Activated T-helper 1 cell treated with anti-CD3 and anti-CD28 coated beads, Interleukin-12 subunit alpha, Interleukin-12 subunit beta, Interleukin-2, Interleukin-4 antibody, amounts not matched to agents 30 ng/mL and 10 ng/mL and 1 ng/mL, durations not matched to agents 14 hours and 24 hours and 36 hours (primary cell): Measurements from ENCODE around the gene SLC33A1. TPM values are rescaled to one million over a fixed set of nuclear protein-coding genes. Genes with fewer than 3 reads are reported as not detected.
"Not testable (repeated sequence)": the region's sequence is repeated elsewhere in the genome, so short reads cannot be mapped to it uniquely, and the experiment has no call there.

ENCODE experiments used
- DNase-seq: peaks from one replicate; pipeline ENCODE4 v3.0.0; 2021; ENCODE audit warnings: low spot score
- H3K27ac Mint-ChIP-seq: one replicate; pipeline ENCODE4 v1.8.0; 2021; ENCODE audit warnings: mild to moderate bottlenecking, mixed read lengths
- H3K27me3 Mint-ChIP-seq: one replicate; pipeline ENCODE4 v1.8.0; 2022; ENCODE audit warnings: mild to moderate bottlenecking, moderate library complexity, mixed read lengths; ENCODE audit not compliant: insufficient read depth
- H3K36me3 Mint-ChIP-seq: one replicate; pipeline ENCODE4 v1.8.0; 2021; ENCODE audit warnings: low read depth, mixed read lengths
- H3K4me1 Mint-ChIP-seq: one replicate; pipeline ENCODE4 v1.8.0; 2021; ENCODE audit warnings: low read depth, mixed read lengths
- H3K4me3 Mint-ChIP-seq: one replicate; pipeline ENCODE4 v1.8.0; 2021; ENCODE audit warnings: mild to moderate bottlenecking, moderate library complexity, mixed read lengths
- H3K9me3 Mint-ChIP-seq: one replicate; pipeline ENCODE4 v1.8.0; 2021; ENCODE audit warnings: mixed read lengths
- intact Hi-C: fragments of 100-400 bp; cut with micrococcal nuclease; formaldehyde crosslinking; loops from one replicate; pipeline ENCODE4 v1.15.1; 2024
- total RNA-seq: library from RNA; stranded (reverse); gene quantifications from 2 replicates; pipeline ENCODE4 v1.2.3, GENCODE V29; 2022

The SLC33A1 gene
- total RNA-seq, 1 donor from 2014 or later = 27.4 TPM

DNA sequence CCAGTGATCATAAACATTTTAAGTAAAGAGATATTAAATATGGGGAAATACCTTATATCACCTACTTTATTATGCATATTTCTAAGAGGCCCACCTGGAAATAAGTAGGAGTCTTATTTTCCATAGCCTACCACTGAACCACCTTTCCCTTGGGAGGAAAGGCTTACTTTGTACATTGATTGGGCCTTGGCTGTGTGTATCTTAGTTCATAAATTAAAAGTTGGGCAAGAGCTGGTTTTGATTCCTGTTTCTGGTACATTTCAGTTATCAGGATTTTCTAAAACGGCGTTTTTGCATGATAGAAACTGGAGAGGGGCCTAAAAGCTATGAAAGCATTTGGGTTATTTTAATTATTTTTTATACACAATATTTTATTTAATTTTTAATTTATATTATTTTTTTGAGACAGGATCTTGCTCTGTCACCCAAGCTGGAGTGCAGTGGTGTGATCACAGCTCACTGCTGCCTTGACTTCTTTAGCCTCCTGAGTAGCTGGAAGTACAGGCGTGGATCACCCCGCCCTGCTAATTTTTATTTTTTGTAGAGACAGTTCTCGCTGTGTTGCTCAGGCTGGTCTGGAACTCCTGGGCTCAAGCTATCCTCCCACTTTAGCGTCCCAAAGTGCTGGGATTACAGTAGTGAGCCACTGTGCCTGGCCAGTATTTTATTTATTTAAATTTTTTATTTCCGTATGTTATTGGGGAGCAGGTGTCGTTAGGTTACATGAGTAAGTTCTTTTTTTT lies 18.8 kb upstream of the SLC33A1 start:
- no peak overlapping the region for H3K27ac Mint-ChIP-seq

DNA sequence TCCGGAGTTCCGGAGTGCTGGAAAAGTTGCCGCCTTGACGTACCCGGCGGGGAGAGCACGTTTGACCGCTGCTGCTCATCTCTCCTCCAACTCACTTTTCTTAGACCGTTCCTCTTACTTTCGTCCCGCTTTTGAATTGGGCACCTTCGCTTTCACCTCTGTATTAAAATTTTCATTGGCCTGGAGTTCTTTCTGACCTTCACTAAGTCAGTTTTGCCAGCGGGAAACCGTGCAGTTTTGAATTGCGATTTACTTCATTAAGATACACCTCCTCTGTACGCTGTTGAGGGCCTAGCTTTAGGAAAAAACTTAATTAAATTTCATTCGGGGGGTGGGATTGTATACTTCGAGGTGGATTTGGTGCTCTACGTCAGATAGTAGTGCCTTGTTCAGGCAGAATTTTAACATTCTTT lies 17.5 kb upstream of the SLC33A1 start:
- Mint-ChIP-seq H3K4me3 (peak overlapping the region; percentile 98), H3K27ac (peak overlapping the region; percentile 96), H3K36me3 (peaks cover 5% of the 10 kb centered on the region), H3K9me3 (no peaks in the 10 kb centered on the region), H3K4me1 (peaks cover 26% of the 10 kb centered on the region), H3K27me3 (no peaks in the 10 kb centered on the region)
- intact Hi-C loops = loop anchor here (1.0 to 5.0 kb wide), 5 partner anchors 124 to 1303 kb away; partner anchors contain the start of gene PLCH1
- DNase-seq = no peak

More for the DNA sequence above, 18.8 kb upstream of the SLC33A1 start:
- intact Hi-C loops = loop anchor here (5.0 kb wide), 3 partner anchors 126 to 1284 kb away; partner anchors contain the start of gene PLCH1
- Mint-ChIP-seq H3K4me3 (peak overlapping the region; percentile 98), H3K27me3 (no peaks in the 10 kb centered on the region), H3K9me3 (no peaks in the 10 kb centered on the region), H3K4me1 (peaks cover 30% of the 10 kb centered on the region), H3K36me3 (peaks cover 5% of the 10 kb centered on the region)
- DNase-seq = no peak

GRCh38 chr3:155870945-155871745 lies 16.9 kb upstream of the SLC33A1 start:
- peak overlapping the region; percentile 98 for H3K4me3 Mint-ChIP-seq
- H3K36me3 Mint-ChIP-seq = peaks cover 5% of the 10 kb centered on the region
- no peaks in the 10 kb centered on the region for H3K27me3 Mint-ChIP-seq
- intact Hi-C loops = loop anchor here (1.0 to 5.0 kb wide), 8 partner anchors 9 to 1304 kb away; partner anchors contain the start of genes C3orf33, PLCH1 and SLC33A1
- H3K9me3 Mint-ChIP-seq = no peaks in the 10 kb centered on the region
- DNase-seq = peak; percentile 49
- H3K27ac Mint-ChIP-seq = peak overlapping the region; percentile 96
- H3K4me1 Mint-ChIP-seq = peaks cover 26% of the 10 kb centered on the region

GRCh38 chr3:155870133-155870944 lies 16.1 kb upstream of the SLC33A1 start, which contains the start of gene GMPS:
Gene GMPS, plus strand, starts transcription at chr3:155870650. Its CDS starts 221 bp downstream, at chr3:155870871.
- Mint-ChIP-seq H3K36me3 (peaks cover 5% of the 10 kb centered on the region), H3K9me3 (no peaks in the 10 kb centered on the region), H3K27ac (peak within 1 kb of the TSS; percentile 96), H3K27me3 (no peaks in the 10 kb centered on the region), H3K4me3 (peak within 1 kb of the TSS; percentile 98), H3K4me1 (peaks cover 23% of the 10 kb centered on the region)
- peak; percentile 98 for DNase-seq
- intact Hi-C loops = loop anchor here (1.0 to 5.0 kb wide), 7 partner anchors 8 to 1304 kb away; partner anchors contain the start of genes C3orf33, PLCH1 and SLC33A1

GRCh38 chr3:155869691-155870090 lies 15.5 kb upstream of the SLC33A1 start:
- Mint-ChIP-seq H3K9me3 (no peaks in the 10 kb centered on the region), H3K4me3 (peak overlapping the region; percentile 89), H3K4me1 (peaks cover 20% of the 10 kb centered on the region), H3K27ac (peak overlapping the region; percentile 94), H3K36me3 (peaks cover 5% of the 10 kb centered on the region), H3K27me3 (no peaks in the 10 kb centered on the region)
- DNase-seq = no peak
- intact Hi-C loops = loop anchor here (1.0 to 5.0 kb wide), 7 partner anchors 7 to 1305 kb away; partner anchors contain the start of genes C3orf33, PLCH1 and SLC33A1

- no peak overlapping the region for H3K4me3 Mint-ChIP-seq
- intact Hi-C loops = no loop called here
- no peaks in the 10 kb centered on the region for H3K36me3 Mint-ChIP-seq
- peaks cover 4% of the 10 kb centered on the region for H3K9me3 Mint-ChIP-seq
- DNase-seq = no peak
- no peaks in the 10 kb centered on the region for H3K27me3 Mint-ChIP-seq
- H3K27ac Mint-ChIP-seq = peak overlapping the region; percentile 71
- peaks cover 32% of the 10 kb centered on the region for H3K4me1 Mint-ChIP-seq
Measured at GRCh38 chr3:155863072-155863784, 9.0 kb upstream of the SLC33A1 start.

- DNase-seq = peak; percentile 57
- intact Hi-C loops = loop anchor here (1.0 kb wide), 2 partner anchors 8 kb away; partner anchors contain the start of genes GMPS and SLC33A1
- H3K4me3 Mint-ChIP-seq, H3K36me3 Mint-ChIP-seq, H3K9me3 Mint-ChIP-seq, H3K27me3 Mint-ChIP-seq: not testable (repeated sequence)
- peak overlapping the region; percentile 71 for H3K27ac Mint-ChIP-seq
- H3K4me1 Mint-ChIP-seq = peaks cover 32% of the 10 kb centered on the region
Measured at GRCh38 chr3:155862290-155862982, 8.2 kb upstream of the SLC33A1 start.

GRCh38 chr3:155861476-155862183 lies 7.4 kb upstream of the SLC33A1 start:
- peak overlapping the region; percentile 75 for H3K27ac Mint-ChIP-seq
- H3K9me3 Mint-ChIP-seq = peaks cover 4% of the 10 kb centered on the region
- no peaks in the 10 kb centered on the region for H3K36me3 Mint-ChIP-seq
- no peak for DNase-seq
- intact Hi-C loops = loop anchor here (1.0 kb wide), 2 partner anchors 7 to 9 kb away; partner anchors contain the start of genes GMPS and SLC33A1
- peak overlapping the region; percentile 8 for H3K4me3 Mint-ChIP-seq
- no peaks in the 10 kb centered on the region for H3K27me3 Mint-ChIP-seq
- peaks cover 32% of the 10 kb centered on the region for H3K4me1 Mint-ChIP-seq

- DNase-seq, H3K4me3 Mint-ChIP-seq, H3K9me3 Mint-ChIP-seq, H3K27me3 Mint-ChIP-seq, H3K36me3 Mint-ChIP-seq, H3K27ac Mint-ChIP-seq, intact Hi-C loops: not testable (repeated sequence)
- peaks cover 32% of the 10 kb centered on the region for H3K4me1 Mint-ChIP-seq
Measured at GRCh38 chr3:155860424-155860823, 6.2 kb upstream of the SLC33A1 start.

DNA sequence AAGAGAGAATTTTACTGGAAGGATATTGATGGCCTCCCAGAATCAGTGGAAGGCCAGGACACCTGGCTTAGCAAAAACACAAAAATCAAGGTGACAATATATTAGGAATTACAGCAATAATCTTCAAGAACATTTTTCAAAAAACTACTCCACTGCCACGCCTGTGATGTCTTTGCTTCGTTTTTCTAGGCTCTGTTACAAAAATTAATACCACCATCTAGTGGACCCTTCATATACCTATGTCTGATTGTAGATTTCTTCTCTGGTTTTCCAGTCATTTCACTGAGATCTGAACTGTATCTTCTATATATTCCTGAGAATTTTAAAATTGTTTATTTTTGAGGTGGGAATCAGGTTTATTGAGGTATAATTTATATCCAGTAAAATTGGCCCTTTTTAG lies 5.6 kb upstream of the SLC33A1 start:
- intact Hi-C loops = loop anchor here (10.0 kb wide), 1 partner anchor 815 kb away; the partner anchor contains the start of gene TIPARP
- no peaks in the 10 kb centered on the region for H3K27me3 Mint-ChIP-seq
- peaks cover 35% of the 10 kb centered on the region for H3K4me1 Mint-ChIP-seq
- no peak overlapping the region for H3K27ac Mint-ChIP-seq
- no peak for DNase-seq
- no peak overlapping the region for H3K4me3 Mint-ChIP-seq
- H3K36me3 Mint-ChIP-seq = peaks cover 2% of the 10 kb centered on the region
- H3K9me3 Mint-ChIP-seq = peaks cover 4% of the 10 kb centered on the region
